Fibroblast of lung (primary cell): ENCODE measurements around the gene SDC1. TPM values are rescaled to one million over a fixed set of nuclear protein-coding genes. Genes with fewer than 3 reads are reported as not detected.

Source experiments
- DNase-seq, 2 donors: peaks; one replicate each; pipeline versions ENCODE4 v3.0.0 to v3.0.0-alpha.2; 2010; ENCODE audit warnings: low read depth in 2 of 2
- H2AFZ ChIP-seq: 2 replicates; pipeline ENCODE4 v1.5.1; 2012; ENCODE audit warnings: low read length, control low read depth, inconsistent platforms
- H3K27ac ChIP-seq: 2 replicates; pipeline ENCODE4 v1.5.1; 2011; ENCODE audit warnings: low read length, control low read depth; ENCODE audit not compliant: insufficient read depth
- H3K27me3 ChIP-seq: 2 replicates; pipeline ENCODE4 v1.5.1; 2011; ENCODE audit warnings: mild to moderate bottlenecking, low read length; ENCODE audit not compliant: control insufficient read depth, insufficient read depth
- H3K36me3 ChIP-seq: 2 replicates; pipeline ENCODE4 v1.5.1; 2011; ENCODE audit warnings: low read length; ENCODE audit not compliant: control insufficient read depth, insufficient read depth
- H3K4me1 ChIP-seq: 2 replicates; pipeline ENCODE4 v1.5.1; 2011; ENCODE audit warnings: low read length; ENCODE audit not compliant: control insufficient read depth, insufficient read depth; ENCODE audit errors: extremely low read depth
- H3K4me2 ChIP-seq: 2 replicates; pipeline ENCODE4 v1.5.1; 2011; ENCODE audit warnings: low read length, control low read depth; ENCODE audit not compliant: insufficient read depth; ENCODE audit errors: extremely low read depth
- H3K4me3 ChIP-seq, 4 experiments: fragments of 200-600 bp in 1 of 4; sonication (generic) in 1 of 4; replicated peaks in 1 of 4; 2 replicates each; pipeline ENCODE4 v1.5.1; 2011 to 2016; ENCODE audit warnings: low read length in 4 of 4, low read depth in 3 of 4, mild to moderate bottlenecking in 3 of 4, control low read depth in 2 of 4, inconsistent platforms in 1 of 4, mixed read lengths in 1 of 4; ENCODE audit not compliant: insufficient read depth in 1 of 4; ENCODE audit errors: control extremely low read depth in 1 of 4
- H3K79me2 ChIP-seq: 2 replicates; pipeline ENCODE4 v1.5.1; 2012; ENCODE audit warnings: mild to moderate bottlenecking, low read length, inconsistent platforms; ENCODE audit not compliant: control insufficient read depth, insufficient read depth
- H3K9ac ChIP-seq: 2 replicates; pipeline ENCODE4 v1.5.1; 2011; ENCODE audit warnings: mild to moderate bottlenecking, low read length, control low read depth; ENCODE audit not compliant: insufficient read depth
- H3K9me3 ChIP-seq: 2 replicates; pipeline ENCODE4 v1.5.1; 2012; ENCODE audit warnings: low read depth, low read length; ENCODE audit not compliant: control insufficient read depth, insufficient read depth
- H4K20me1 ChIP-seq: 2 replicates; pipeline ENCODE4 v1.5.1; 2011; ENCODE audit warnings: low read length; ENCODE audit not compliant: control insufficient read depth, insufficient read depth; ENCODE audit errors: extremely low read depth
- CTCF ChIP-seq, 2 donors: IDR thresholded peaks in 1 of 2; conservative IDR thresholded peaks in 1 of 2; 1 replicate in 1 of 2; 2 replicates in 1 of 2; pipeline ENCODE4 v1.5.1; 2011 to 2012; ENCODE audit warnings: low read length in 2 of 2, control low read depth in 1 of 2, inconsistent platforms in 1 of 2, low read depth in 1 of 2, mild to moderate bottlenecking in 1 of 2
- EZH2 ChIP-seq: IDR thresholded peaks from 2 replicates; pipeline ENCODE4 v1.5.1; 2012; ENCODE audit warnings: low read length, control low read depth, mild to moderate bottlenecking; ENCODE audit errors: missing control alignments
- polyA plus RNA-seq, 2 donors: library from polyadenylated mRNA; depleted of rRNA in 1 of 2; stranded (reverse) in 1 of 2; unstranded in 1 of 2; fragments of >200 nt; gene quantifications; 2 replicates each; pipeline ENCODE4 v1.2.1, GENCODE V29; 2011 to 2012; ENCODE audit warnings: missing spikeins in 1 of 2
- total RNA-seq: library from RNA; depleted of rRNA; stranded (reverse); fragments of >200 nt; gene quantifications from 2 replicates; pipeline ENCODE4 v1.2.1, GENCODE V29; 2014

SDC1 gene
- total and polyA plus RNA-seq, 2 donors (not counting 1 experiment from before 2014, with no cell fraction given), result 14.6 to 56.8 TPM

- peak in 1 of 2 donors; percentile 56 for DNase-seq
- Histone ChIP-seq H3K4me3 (no peak overlapping the region), H2AFZ (no peak overlapping the region), H3K4me1 (no peaks in the 10 kb centered on the region), H3K27me3 (no peaks in the 10 kb centered on the region), H3K27ac (no peak overlapping the region), H3K36me3 (no peaks in the 10 kb centered on the region), H3K9me3 (no peaks in the 10 kb centered on the region), H3K9ac (no peak overlapping the region), H3K79me2 (no peaks in the 10 kb centered on the region), H4K20me1 (no peaks in the 10 kb centered on the region), H3K4me2 (no peak overlapping the region)
- TF ChIP-seq EZH2 (no peak), CTCF (conservative IDR thresholded peaks at IDR 0.05 in 1 of 2, IDR thresholded peaks at IDR 0.05 in 1 of 2; ENCODE audit: low read depth in 1 of 2, low read length in 2 of 2) (peak in 1 of 2 donors; percentile 27)
These were observed 33.8 kb downstream of the SDC1 start for GRCh38 chr2:20190876-20191713.

- H3K27me3 ChIP-seq, result no peaks in the 10 kb centered on the region
- no peaks in the 10 kb centered on the region for H3K79me2 ChIP-seq
- no peaks in the 10 kb centered on the region for H3K4me1 ChIP-seq
- H4K20me1 ChIP-seq, result no peaks in the 10 kb centered on the region
- H3K9ac ChIP-seq, result no peak overlapping the region
- H3K9me3 ChIP-seq, result no peaks in the 10 kb centered on the region
- TF ChIP-seq CTCF (conservative IDR thresholded peaks at IDR 0.05 in 1 of 2, IDR thresholded peaks at IDR 0.05 in 1 of 2; ENCODE audit: low read depth in 1 of 2, low read length in 2 of 2) (no peak), EZH2 (no peak)
- no peak overlapping the region for H3K27ac ChIP-seq
- H3K36me3 ChIP-seq, result no peaks in the 10 kb centered on the region
- no peak overlapping the region for H3K4me3 ChIP-seq
- H2AFZ ChIP-seq, result no peak overlapping the region
- no peak for DNase-seq
- no peak overlapping the region for H3K4me2 ChIP-seq
These were observed 34.8 kb downstream of the SDC1 start for GRCh38 chr2:20190170-20190569.

- Histone ChIP-seq H3K4me3 (no peak overlapping the region), H3K27ac (no peak overlapping the region), H3K79me2 (no peaks in the 10 kb centered on the region), H3K36me3 (no peaks in the 10 kb centered on the region), H3K27me3 (no peaks in the 10 kb centered on the region), H3K4me2 (no peak overlapping the region), H3K9me3 (no peaks in the 10 kb centered on the region), H3K9ac (no peak overlapping the region), H4K20me1 (no peaks in the 10 kb centered on the region), H2AFZ (no peak overlapping the region), H3K4me1 (peaks cover under 1% of the 10 kb centered on the region)
- TF ChIP-seq CTCF (conservative IDR thresholded peaks at IDR 0.05 in 1 of 2, IDR thresholded peaks at IDR 0.05 in 1 of 2; ENCODE audit: low read depth in 1 of 2, low read length in 2 of 2) (no peak), EZH2 (no peak)
- DNase-seq, result no peak
These were observed 35.5 kb downstream of the SDC1 start for GRCh38 chr2:20189299-20189931.
